Measurements from ENCODE around the gene TAS2R13.

Gene TAS2R13

GRCh38 chr12:10863512-10864218 lies 45.7 kb downstream of the TAS2R13 start:
- no peak for DNase-seq

GRCh38 chr12:10861366-10861765 lies 48.0 kb downstream of the TAS2R13 start:
- DNase-seq: no peak
